GM12878 (cell line): Measurements from ENCODE around the gene CFAP97D2. TPM values are rescaled to one million over a fixed set of nuclear protein-coding genes. Genes with fewer than 3 reads are reported as not detected.

Experiments
- ATF7 ChIP-seq: fragments of 450-650 bp; IDR thresholded peaks from 2 replicates; pipeline ENCODE4 v1.6.1; 2016; ENCODE audit warnings: low read depth, mild to moderate bottlenecking
- BHLHE40 ChIP-seq, 2 experiments: fragments of 450-650 bp in 1 of 2; IDR thresholded peaks; 2 replicates each; pipeline ENCODE4 v1.6.1; 2011 to 2017; ENCODE audit warnings: low read depth in 2 of 2, borderline replicate concordance in 1 of 2, improper control_type of control experiment in 1 of 2, low read length in 1 of 2, mild to moderate bottlenecking in 1 of 2
- CBX3 ChIP-seq: fragments of 200-600 bp; sonication (generic); IDR thresholded peaks from 2 replicates; pipeline ENCODE4 v1.6.1; 2016; ENCODE audit warnings: low read depth, borderline replicate concordance
- CBX5 ChIP-seq: sonication (generic); IDR thresholded peaks from 2 replicates; pipeline ENCODE4 v1.6.1; 2016; ENCODE audit warnings: low read depth, moderate library complexity, mild to moderate bottlenecking, inconsistent platforms
- CEBPZ ChIP-seq: fragments of 150-350 bp; IDR thresholded peaks from 2 replicates; pipeline ENCODE4 v1.6.1; 2016; ENCODE audit warnings: low read depth, low read length
- EZH2 ChIP-seq: IDR thresholded peaks from 2 replicates; pipeline ENCODE4 v1.6.1; 2012; ENCODE audit warnings: low read depth, mild to moderate bottlenecking, control low read depth, inconsistent platforms, low read length, borderline replicate concordance; ENCODE audit not compliant: control insufficient read depth
- HDAC6 ChIP-seq: fragments of 200-600 bp; sonication (generic); IDR thresholded peaks from one replicate; pipeline ENCODE4 v1.8.0; 2017; ENCODE audit warnings: antibody characterized with exemption; ENCODE audit not compliant: unreplicated experiment
- HSF1 ChIP-seq: fragments of 150-350 bp; IDR thresholded peaks from 2 replicates; pipeline ENCODE4 v1.6.1; 2014; ENCODE audit warnings: mild to moderate bottlenecking, low read depth, low read length
- MYB ChIP-seq: fragments of 150-350 bp; IDR thresholded peaks from 2 replicates; pipeline ENCODE4 v1.6.1; 2014; ENCODE audit warnings: mild to moderate bottlenecking, low read depth, low read length, borderline replicate concordance
- NFIC ChIP-seq: IDR thresholded peaks from 2 replicates; pipeline ENCODE4 v1.6.1; 2012; ENCODE audit warnings: low read depth, mild to moderate bottlenecking, inconsistent platforms, low read length, moderate library complexity
- NR2C1 ChIP-seq: fragments of 450-650 bp; IDR thresholded peaks from 2 replicates; pipeline ENCODE4 v1.6.1; 2017; ENCODE audit warnings: antibody characterized with exemption, mild to moderate bottlenecking, moderate library complexity
- NR2C2 ChIP-seq: IDR thresholded peaks from 2 replicates; pipeline ENCODE4 v1.6.1; 2011; ENCODE audit warnings: borderline replicate concordance, low read depth; ENCODE audit not compliant: control insufficient read depth, insufficient read length
- NR2F1 ChIP-seq: fragments of 450-650 bp; conservative IDR thresholded peaks from 2 replicates; pipeline ENCODE4 v1.6.1; 2017; ENCODE audit warnings: mild to moderate bottlenecking
- RAD21 ChIP-seq: IDR thresholded peaks from 2 replicates; pipeline ENCODE4 v1.6.1; 2011; ENCODE audit warnings: mild to moderate bottlenecking, low read depth, low read length, moderate library complexity; ENCODE audit not compliant: insufficient read depth
- RELA ChIP-seq: fragments of 450-650 bp; IDR thresholded peaks from 2 replicates; pipeline ENCODE4 v1.8.0; 2014; ENCODE audit warnings: borderline replicate concordance; ENCODE audit not compliant: partially characterized antibody
- SIN3A ChIP-seq: IDR thresholded peaks from 2 replicates; pipeline ENCODE4 v1.6.1; 2012; ENCODE audit warnings: low read depth, low read length, improper control_type of control experiment
- SMC3 ChIP-seq: IDR thresholded peaks from 2 replicates; pipeline ENCODE4 v1.6.1; 2011; ENCODE audit warnings: low read length, improper control_type of control experiment, borderline replicate concordance
- SUPT20H ChIP-seq: IDR thresholded peaks from 2 replicates; pipeline ENCODE4 v1.6.1; 2011; ENCODE audit warnings: low read depth, mild to moderate bottlenecking, low read length, moderate library complexity, borderline replicate concordance; ENCODE audit not compliant: control insufficient read depth
- ZNF687 ChIP-seq: fragments of 450-650 bp; IDR thresholded peaks from 2 replicates; pipeline ENCODE4 v1.6.1; 2017; ENCODE audit warnings: mild to moderate bottlenecking, moderate library complexity
- ZSCAN29 ChIP-seq: fragments of 450-650 bp; IDR thresholded peaks from 2 replicates; pipeline ENCODE4 v1.6.1; 2017; ENCODE audit warnings: mild to moderate bottlenecking, moderate library complexity
- polyA plus RNA-seq, 11 experiments: library from polyadenylated mRNA; depleted of rRNA in 4 of 11; unstranded in 6 of 11; stranded (reverse) in 5 of 11; fragments of >200 nt; fragmentation: Nextera tagmentation in 4 of 11; fragmentation: Illumina TruSeq in 1 of 11; extraction: Ambion mirVana in 4 of 11; extraction: Trizol in 1 of 11; gene quantifications; 1 replicate in 1 of 11; 2 replicates in 10 of 11; pipeline versions ENCODE4 v1.2.1 to v1.2.3, GENCODE V29; 2011 to 2016; ENCODE audit warnings: inconsistent platforms in 2 of 11, missing spikeins in 2 of 11, low read depth in 1 of 11
- total RNA-seq, 4 experiments: library from RNA; depleted of rRNA in 3 of 4; stranded (reverse); fragments of >200 nt in 3 of 4; fragmentation: Illumina TruSeq in 1 of 4; extraction: Trizol in 1 of 4; gene quantifications; 2 replicates each; pipeline versions ENCODE4 v1.2.1 to v1.2.3, GENCODE V29; 2013 to 2021

CFAP97D2 gene
- total and polyA plus RNA-seq, 10 of the 15 experiments (the other 5 are each of a cell fraction or from before 2014, with no cell fraction given): not detected

GRCh38 chr13:114148521-114148855 lies 30.6 kb upstream of the CFAP97D2 start (continued):
- TF ChIP-seq MYB: no peak
- no peak for TF ChIP-seq NR2C1
- TF ChIP-seq SIN3A: no peak
- TF ChIP-seq ZSCAN29: no peak
- no peak for TF ChIP-seq HSF1
- TF ChIP-seq ATF7: peak; percentile 78
- no peak for TF ChIP-seq NR2C2
- TF ChIP-seq CEBPZ: no peak
- TF ChIP-seq NR2F1: no peak
- TF ChIP-seq RAD21: no peak
- no peak for TF ChIP-seq HDAC6
- TF ChIP-seq BHLHE40 (IDR thresholded peaks at IDR 0.05; ENCODE audit: borderline replicate concordance in 1 of 2, low read depth in 2 of 2, low read length in 1 of 2): peak; percentile 44 to 61; a peak in 2 of 4 replicates
- no peak for TF ChIP-seq SUPT20H
- no peak for TF ChIP-seq EZH2
- no peak for TF ChIP-seq CBX5
- no peak for TF ChIP-seq SMC3
- no peak for TF ChIP-seq CBX3
- TF ChIP-seq ZNF687: peak; percentile 84; the same call in 1 of the 2 replicates
- peak; percentile 26 for TF ChIP-seq RELA
- TF ChIP-seq NFIC: peak; percentile 65; the same call in 1 of the 2 replicates
